HG03378 (cell line): Measurements from ENCODE around the gene THEM4.

Experiments
- ATAC-seq: cut with Tn5 transposase; IDR thresholded peaks from one replicate; pipeline ENCODE4 v1.9.1; 2021; ENCODE audit warnings: mild to moderate bottlenecking, moderate library complexity; ENCODE audit not compliant: unreplicated experiment

Gene THEM4

GRCh38 chr1:151839082-151839412 is 70.3 kb downstream of the THEM4 start:
- no peak for ATAC-seq

- ATAC-seq = no peak
These were observed 70.9 kb downstream of the THEM4 start for GRCh38 chr1:151838222-151839081.

- ATAC-seq = no peak
These were observed 71.5 kb downstream of the THEM4 start for GRCh38 chr1:151837884-151838221.

GRCh38 chr1:151837197-151837596 is 72.1 kb downstream of the THEM4 start:
- no peak for ATAC-seq

GRCh38 chr1:151835596-151835995 is 73.7 kb downstream of the THEM4 start:
- no peak for ATAC-seq

GRCh38 chr1:151834239-151834638 is 75.1 kb downstream of the THEM4 start:
- ATAC-seq = no peak

GRCh38 chr1:151833172-151833900 is 76.0 kb downstream of the THEM4 start:
- no peak for ATAC-seq

GRCh38 chr1:151832318-151832980 is 76.9 kb downstream of the THEM4 start:
- no peak for ATAC-seq

GRCh38 chr1:151831605-151832004 is 77.7 kb downstream of the THEM4 start, which contains the start of gene RORC:
Gene RORC, minus strand, starts transcription at chr1:151831802. Its CDS starts 38 bp downstream, at chr1:151831764.
- ATAC-seq = no peak

GRCh38 chr1:151831256-151831591 is 78.1 kb downstream of the THEM4 start:
- ATAC-seq = no peak

- no peak for ATAC-seq
These were observed 79.3 kb downstream of the THEM4 start for GRCh38 chr1:151830055-151830454.

- no peak for ATAC-seq
These were observed 79.8 kb downstream of the THEM4 start for GRCh38 chr1:151829352-151830046.

- no peak for ATAC-seq
These were observed 80.4 kb downstream of the THEM4 start for GRCh38 chr1:151828921-151829320.

GRCh38 chr1:151827853-151828252 is 81.5 kb downstream of the THEM4 start:
- no peak for ATAC-seq

- ATAC-seq = no peak
These were observed 83.3 kb downstream of the THEM4 start for GRCh38 chr1:151825751-151826660.

- no peak for ATAC-seq
These were observed 84.1 kb downstream of the THEM4 start for GRCh38 chr1:151825204-151825603.
